Kidney (tissue), 14 donors: Measurements from ENCODE around the gene KDM4E. TPM values are rescaled to one million over a fixed set of nuclear protein-coding genes. Genes with fewer than 3 reads are reported as not detected.

ENCODE experiments used
- DNase-seq, 5 donors: peaks; one replicate each; pipeline ENCODE4 v3.0.0-alpha.2; 2013 to 2020
- FAIRE-seq: peaks from 2 replicates; lab custom pipeline; 2012; peaks lifted over from hg19 to GRCh38; lab: Jason Lieb, UNC
- H3K27ac ChIP-seq, 2 donors: one replicate each; pipeline ENCODE4 v1.7.0; 2013; ENCODE audit warnings: low read depth in 2 of 2, low read length in 2 of 2, inconsistent platforms in 1 of 2
- H3K27me3 ChIP-seq: one replicate; pipeline ENCODE4 v1.7.1; 2013; ENCODE audit warnings: low read length, inconsistent platforms; ENCODE audit not compliant: control insufficient read depth, insufficient read depth
- H3K36me3 ChIP-seq, 3 donors: one replicate each; pipeline versions ENCODE4 v1.7.0 to v1.7.1; 2013; ENCODE audit warnings: low read length in 3 of 3, control low read depth in 1 of 3, inconsistent platforms in 1 of 3; ENCODE audit not compliant: insufficient read depth in 3 of 3, control insufficient read depth in 2 of 3
- H3K4me1 ChIP-seq, 3 donors: one replicate each; pipeline versions ENCODE4 v1.7.0 to v1.7.1; 2013; ENCODE audit warnings: low read length in 3 of 3, inconsistent platforms in 1 of 3, low read depth in 1 of 3; ENCODE audit not compliant: control insufficient read depth in 2 of 3, insufficient read depth in 2 of 3
- H3K4me3 ChIP-seq, 3 donors: one replicate each; pipeline versions ENCODE4 v1.7.0 to v1.8.1; 2013; ENCODE audit warnings: low read length in 3 of 3, control low read depth in 1 of 3, inconsistent platforms in 1 of 3
- H3K9ac ChIP-seq, 3 donors: one replicate each; pipeline versions ENCODE4 v1.7.0 to v1.7.1; 2013; ENCODE audit warnings: low read length in 3 of 3, control low read depth in 1 of 3, inconsistent platforms in 1 of 3
- H3K9me3 ChIP-seq, 3 donors: one replicate each; pipeline versions ENCODE4 v1.7.0 to v1.7.1; 2013; ENCODE audit warnings: low read length in 3 of 3, control low read depth in 1 of 3, inconsistent platforms in 1 of 3; ENCODE audit not compliant: control insufficient read depth in 2 of 3, insufficient read depth in 1 of 3
- intact Hi-C: fragments of 100-400 bp; cut with DNase I; formaldehyde crosslinking; loops from one replicate; pipeline ENCODE4 v1.11.1; 2022
- polyA plus RNA-seq: library from polyadenylated mRNA; stranded (reverse); fragments of 350-450 nt; fragmentation: Illumina TruSeq; extraction: RNeasy Lipid Tissue Mini Kit (QIAGEN cat#74804); gene quantifications from one replicate; pipeline ENCODE4 v1.2.3, GENCODE V29; 2014; ENCODE audit warnings: low read depth, low replicate concordance; ENCODE audit not compliant: insufficient read depth
- total RNA-seq: library from RNA; stranded (reverse); fragmentation: NEBNext Ultra II Directional; extraction: Animal tissue kit (Norgen Biotek cat#: 25700); gene quantifications from one replicate; pipeline ENCODE4 v1.2.1, GENCODE V29; 2021
- TF ChIP-seq, protein P1 (sequence below): IDR thresholded peaks from 3 replicates; pipeline ENCODE4 v1.5.1; 2012; ENCODE audit warnings: mild to moderate bottlenecking, moderate library complexity, borderline replicate concordance; ENCODE audit not compliant: insufficient read depth; ENCODE audit errors: extremely low read depth
- donor health status: control.
- donor health status: control.
- donor health status: control.
- donor health status: control.
- donor health status: control.
- donor health status: DM: yes; HTN: yes; CAD: no.
- donor health status: Normal renal cell carcinoma (clear cell type).

KDM4E gene
- total and polyA plus RNA-seq, 2 donors from 2014 or later, result not detected

DNA sequence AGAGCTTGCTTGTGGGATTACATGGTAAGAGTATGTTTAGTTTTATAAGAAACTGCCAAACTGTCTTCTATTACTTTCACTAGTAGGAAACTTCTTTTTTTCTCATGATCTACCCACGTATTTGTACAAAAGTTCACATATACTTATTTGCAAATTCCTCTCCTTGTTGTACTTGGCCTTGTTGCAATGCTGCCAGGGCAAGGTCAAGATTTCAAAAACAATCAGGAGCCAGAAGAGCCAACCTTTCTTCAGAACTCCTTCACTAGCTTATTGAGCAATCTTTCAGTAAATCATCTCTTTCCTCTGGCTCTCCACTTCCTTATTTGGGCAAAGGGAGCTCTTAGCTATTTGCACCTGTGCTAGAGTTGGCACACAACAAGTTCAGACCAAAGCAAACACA lies 51.4 kb downstream of the KDM4E start:
- peak overlapping the region; percentile 76 to 78 for H3K27ac ChIP-seq
- no peaks in the 10 kb centered on the region for H3K36me3 ChIP-seq
- DNase-seq (peak in 2 of 5 donors; percentile 42 to 62), FAIRE-seq (peak; percentile 68)
- H3K4me1 ChIP-seq, result peaks cover 11 to 31% (median 19%) of the 10 kb centered on the region in 3 donors
- H3K4me3 ChIP-seq, result no peak overlapping the region
- TF ChIP-seq, protein P1, sequence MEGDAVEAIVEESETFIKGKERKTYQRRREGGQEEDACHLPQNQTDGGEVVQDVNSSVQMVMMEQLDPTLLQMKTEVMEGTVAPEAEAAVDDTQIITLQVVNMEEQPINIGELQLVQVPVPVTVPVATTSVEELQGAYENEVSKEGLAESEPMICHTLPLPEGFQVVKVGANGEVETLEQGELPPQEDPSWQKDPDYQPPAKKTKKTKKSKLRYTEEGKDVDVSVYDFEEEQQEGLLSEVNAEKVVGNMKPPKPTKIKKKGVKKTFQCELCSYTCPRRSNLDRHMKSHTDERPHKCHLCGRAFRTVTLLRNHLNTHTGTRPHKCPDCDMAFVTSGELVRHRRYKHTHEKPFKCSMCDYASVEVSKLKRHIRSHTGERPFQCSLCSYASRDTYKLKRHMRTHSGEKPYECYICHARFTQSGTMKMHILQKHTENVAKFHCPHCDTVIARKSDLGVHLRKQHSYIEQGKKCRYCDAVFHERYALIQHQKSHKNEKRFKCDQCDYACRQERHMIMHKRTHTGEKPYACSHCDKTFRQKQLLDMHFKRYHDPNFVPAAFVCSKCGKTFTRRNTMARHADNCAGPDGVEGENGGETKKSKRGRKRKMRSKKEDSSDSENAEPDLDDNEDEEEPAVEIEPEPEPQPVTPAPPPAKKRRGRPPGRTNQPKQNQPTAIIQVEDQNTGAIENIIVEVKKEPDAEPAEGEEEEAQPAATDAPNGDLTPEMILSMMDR, result no peak
- H3K9ac ChIP-seq, result no peak overlapping the region
- intact Hi-C loops, result loop anchor here (10.0 kb wide), 1 partner anchor 58 kb away; no protein-coding TSS in a partner anchor
- H3K27me3 ChIP-seq, result no peaks in the 10 kb centered on the region
- no peaks in the 10 kb centered on the region for H3K9me3 ChIP-seq

DNA sequence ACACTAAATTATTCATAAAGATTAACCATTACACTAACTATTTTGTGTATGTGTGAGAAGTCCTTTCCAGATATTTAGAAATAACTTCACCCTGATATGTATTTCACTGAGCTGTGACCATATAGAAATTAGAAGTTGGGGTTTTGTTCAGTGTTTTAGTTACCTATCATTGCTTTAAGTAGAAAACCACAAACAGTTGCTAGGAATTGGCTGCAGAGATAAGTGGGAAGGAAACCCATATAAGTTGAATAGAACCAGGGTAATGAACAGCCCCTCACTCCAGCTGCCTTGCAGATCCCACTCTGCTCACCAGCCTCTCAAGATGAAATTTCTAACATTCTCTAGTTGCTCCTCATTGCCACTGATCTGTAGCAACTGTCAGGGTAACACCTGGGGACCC lies 51.9 kb downstream of the KDM4E start:
- Histone ChIP-seq H3K9me3 (no peaks in the 10 kb centered on the region), H3K4me1 (peaks cover 11 to 31% (median 23%) of the 10 kb centered on the region in 3 donors), H3K4me3 (no peak overlapping the region), H3K36me3 (no peaks in the 10 kb centered on the region), H3K27ac (peak overlapping the region in 1 of 2 donors; percentile 20), H3K27me3 (no peaks in the 10 kb centered on the region), H3K9ac (no peak overlapping the region)
- intact Hi-C loops, result loop anchor here (10.0 kb wide), 1 partner anchor 58 kb away; no protein-coding TSS in a partner anchor
- TF ChIP-seq, protein P1, result no peak
- FAIRE-seq (no peak), DNase-seq (no peak)

Other genes starting within 250 kb of the KDM4E start
- 61.7 TPM for gene CWC15, start 51.7 kb upstream of the KDM4E start, total RNA-seq
- gene CWC15, start 51.7 kb upstream of the KDM4E start, polyA plus RNA-seq, result 87.5 TPM
- gene KDM4D, start 51.5 kb upstream of the KDM4E start, total RNA-seq, result 0.94 TPM
- gene KDM4D, start 51.5 kb upstream of the KDM4E start, polyA plus RNA-seq, result 0.54 TPM
- not detected for gene KDM4F, start 24.2 kb downstream of the KDM4E start, total RNA-seq
- not detected for gene KDM4F, start 24.2 kb downstream of the KDM4E start, polyA plus RNA-seq
- 64.2 TPM for gene SRSF8, start 41.7 kb downstream of the KDM4E start, total RNA-seq
- 45.6 TPM for gene SRSF8, start 41.7 kb downstream of the KDM4E start, polyA plus RNA-seq
- gene ENDOD1, start 64.6 kb downstream of the KDM4E start, total RNA-seq, result 69.0 TPM
- 19.3 TPM for gene ENDOD1, start 64.6 kb downstream of the KDM4E start, polyA plus RNA-seq
- gene SESN3, start 205.9 kb downstream of the KDM4E start, total RNA-seq, result 50.1 TPM
- 5.1 TPM for gene SESN3, start 205.9 kb downstream of the KDM4E start, polyA plus RNA-seq